GM18868 (cell line): ENCODE data around the gene CCL4L2.
"Not testable (repeated sequence)": the region's sequence is repeated elsewhere in the genome, so short reads cannot be mapped to it uniquely, and the experiment has no call there.

ENCODE experiments used
- ATAC-seq: cut with Tn5 transposase; IDR thresholded peaks from one replicate; pipeline ENCODE4 v1.9.1; 2021; ENCODE audit warnings: mild to moderate bottlenecking, moderate library complexity; ENCODE audit not compliant: unreplicated experiment

CCL4L2 gene

GRCh38 chr17:36194832-36195433 is 15.9 kb upstream of the CCL4L2 start:
- not testable (repeated sequence) for ATAC-seq

GRCh38 chr17:36195434-36196130 is 15.3 kb upstream of the CCL4L2 start:
- no peak for ATAC-seq

GRCh38 chr17:36196131-36196486 is 14.8 kb upstream of the CCL4L2 start:
- no peak for ATAC-seq

GRCh38 chr17:36197387-36197703 is 13.5 kb upstream of the CCL4L2 start:
- peak; percentile 22 for ATAC-seq

GRCh38 chr17:36198831-36199465 is 11.9 kb upstream of the CCL4L2 start:
- peak; percentile 28 for ATAC-seq

- ATAC-seq, result not testable (repeated sequence)
Measured at GRCh38 chr17:36201102-36201501, 9.8 kb upstream of the CCL4L2 start.

GRCh38 chr17:36201506-36201905 is 9.4 kb upstream of the CCL4L2 start:
- not testable (repeated sequence) for ATAC-seq

- no peak for ATAC-seq
Measured at GRCh38 chr17:36203335-36203734, 7.5 kb upstream of the CCL4L2 start.

GRCh38 chr17:36204724-36205500 is 6.0 kb upstream of the CCL4L2 start:
- no peak for ATAC-seq

- no peak for ATAC-seq
Measured at GRCh38 chr17:36205637-36206485, 5.0 kb upstream of the CCL4L2 start.

- ATAC-seq, result not testable (repeated sequence)
Measured at GRCh38 chr17:36206486-36206821, 4.4 kb upstream of the CCL4L2 start.

- ATAC-seq, result not testable (repeated sequence)
Measured at GRCh38 chr17:36207383-36207782, 3.5 kb upstream of the CCL4L2 start.

GRCh38 chr17:36209575-36209974 is 1.3 kb upstream of the CCL4L2 start:
- ATAC-seq, result no peak

- ATAC-seq, result not testable (repeated sequence)
Measured at GRCh38 chr17:36211484-36212271, 815 bp downstream of the CCL4L2 start.

- ATAC-seq, result no peak
Measured at GRCh38 chr17:36212272-36212605, 1.4 kb downstream of the CCL4L2 start.

- ATAC-seq, result no peak
Measured at GRCh38 chr17:36212966-36213365, 2.1 kb downstream of the CCL4L2 start.

GRCh38 chr17:36213695-36214094 is 2.8 kb downstream of the CCL4L2 start:
- ATAC-seq, result no peak

- ATAC-seq, result no peak
Measured at GRCh38 chr17:36214918-36215317, 4.1 kb downstream of the CCL4L2 start.

- not testable (repeated sequence) for ATAC-seq
Measured at GRCh38 chr17:36215406-36216308, 4.8 kb downstream of the CCL4L2 start.
